ENCODE measurements around the gene CTSD.
"Not testable (repeated sequence)": the region's sequence is repeated elsewhere in the genome, so short reads cannot be mapped to it uniquely, and the experiment has no call there.

Gene CTSD

GRCh38 chr11:1778141-1778911, 14.6 kb upstream of the CTSD start:
- Mint-ChIP-seq H3K4me1 (peaks cover 10 to 17% of the 10 kb centered on the region in 2 donors), H3K9me3 (no peaks in the 10 kb centered on the region), H3K27ac (no peak overlapping the region), H3K36me3 (no peaks in the 10 kb centered on the region), H3K27me3 (peaks cover 35 to 44% of the 10 kb centered on the region in 2 donors), H3K4me3 (no peak overlapping the region)
- DNase-seq (no peak), ATAC-seq (replicated peaks) (no peak)

GRCh38 chr11:1777737-1778136, 14.0 kb upstream of the CTSD start:
- Mint-ChIP-seq H3K4me3 (no peak overlapping the region), H3K27me3 (peaks cover 40 to 47% of the 10 kb centered on the region in 2 donors), H3K4me1 (peaks cover 11 to 17% of the 10 kb centered on the region in 2 donors), H3K27ac (no peak overlapping the region), H3K9me3 (no peaks in the 10 kb centered on the region), H3K36me3 (no peaks in the 10 kb centered on the region)
- DNase-seq (no peak), ATAC-seq (replicated peaks) (no peak)

GRCh38 chr11:1776944-1777715, 13.4 kb upstream of the CTSD start:
- no peaks in the 10 kb centered on the region for H3K9me3 Mint-ChIP-seq
- no peak overlapping the region for H3K27ac Mint-ChIP-seq
- H3K36me3 Mint-ChIP-seq: no peaks in the 10 kb centered on the region
- ATAC-seq (replicated peaks) (no peak), DNase-seq (no peak)
- peaks cover 46 to 52% of the 10 kb centered on the region in 2 donors for H3K27me3 Mint-ChIP-seq
- no peak overlapping the region for H3K4me3 Mint-ChIP-seq
- peaks cover 14 to 20% of the 10 kb centered on the region in 2 donors for H3K4me1 Mint-ChIP-seq

- H3K36me3 Mint-ChIP-seq: no peaks in the 10 kb centered on the region
- H3K9me3 Mint-ChIP-seq: no peaks in the 10 kb centered on the region
- peaks cover 53 to 59% of the 10 kb centered on the region in 2 donors for H3K27me3 Mint-ChIP-seq
- peaks cover 15 to 17% of the 10 kb centered on the region in 2 donors for H3K4me1 Mint-ChIP-seq
- DNase-seq (no peak), ATAC-seq (replicated peaks) (no peak)
- no peak overlapping the region for H3K27ac Mint-ChIP-seq
- H3K4me3 Mint-ChIP-seq: no peak overlapping the region
These were observed 12.7 kb upstream of the CTSD start for GRCh38 chr11:1776331-1776851.

- no peak overlapping the region for H3K4me3 Mint-ChIP-seq
- H3K9me3 Mint-ChIP-seq: no peaks in the 10 kb centered on the region
- peaks cover 67% of the 10 kb centered on the region in 2 donors for H3K27me3 Mint-ChIP-seq
- no peaks in the 10 kb centered on the region for H3K36me3 Mint-ChIP-seq
- no peak overlapping the region for H3K27ac Mint-ChIP-seq
- DNase-seq (no peak), ATAC-seq (replicated peaks) (no peak)
- H3K4me1 Mint-ChIP-seq: peaks cover 8% of the 10 kb centered on the region in 2 donors
These were observed 11.2 kb upstream of the CTSD start for GRCh38 chr11:1774886-1775285.

GRCh38 chr11:1773994-1774550, 10.3 kb upstream of the CTSD start:
- H3K9me3 Mint-ChIP-seq: no peaks in the 10 kb centered on the region
- H3K4me1 Mint-ChIP-seq: peaks cover 8% of the 10 kb centered on the region in 2 donors
- H3K36me3 Mint-ChIP-seq: no peaks in the 10 kb centered on the region
- H3K27me3 Mint-ChIP-seq: peaks cover 66 to 74% of the 10 kb centered on the region in 2 donors
- no peak for DNase-seq
- H3K4me3 Mint-ChIP-seq: no peak overlapping the region
- no peak for ATAC-seq (replicated peaks)
- no peak overlapping the region for H3K27ac Mint-ChIP-seq

- H3K4me1 Mint-ChIP-seq: peaks cover 8% of the 10 kb centered on the region in 2 donors
- DNase-seq (no peak), ATAC-seq (replicated peaks) (no peak)
- H3K9me3 Mint-ChIP-seq: no peaks in the 10 kb centered on the region
- H3K27ac Mint-ChIP-seq: no peak overlapping the region
- no peak overlapping the region for H3K4me3 Mint-ChIP-seq
- H3K36me3 Mint-ChIP-seq: no peaks in the 10 kb centered on the region
- peaks cover 68 to 74% of the 10 kb centered on the region in 2 donors for H3K27me3 Mint-ChIP-seq
These were observed 9.6 kb upstream of the CTSD start for GRCh38 chr11:1773131-1773993.

- no peak for DNase-seq
- Mint-ChIP-seq H3K27ac (no peak overlapping the region), H3K4me3 (peak overlapping the region in 1 of 2 donors; percentile 2), H3K27me3 (peaks cover 65 to 69% of the 10 kb centered on the region in 2 donors), H3K36me3 (no peaks in the 10 kb centered on the region), H3K4me1 (peaks cover 8% of the 10 kb centered on the region in 2 donors), H3K9me3 (no peaks in the 10 kb centered on the region)
- peak; percentile 41 to 63 for ATAC-seq (replicated peaks)
These were observed 8.8 kb upstream of the CTSD start for GRCh38 chr11:1772270-1773130.

- DNase-seq (no peak), ATAC-seq (replicated peaks) (no peak)
- H3K4me3 Mint-ChIP-seq: no peak overlapping the region
- H3K4me1 Mint-ChIP-seq: peaks cover 8% of the 10 kb centered on the region in 2 donors
- H3K27ac Mint-ChIP-seq: no peak overlapping the region
- no peaks in the 10 kb centered on the region for H3K36me3 Mint-ChIP-seq
- no peaks in the 10 kb centered on the region for H3K9me3 Mint-ChIP-seq
- H3K27me3 Mint-ChIP-seq: peaks cover 57 to 61% of the 10 kb centered on the region in 2 donors
These were observed 8.0 kb upstream of the CTSD start for GRCh38 chr11:1771700-1772099.

- H3K4me1 Mint-ChIP-seq: peaks cover 8% of the 10 kb centered on the region in 2 donors
- ATAC-seq (replicated peaks) (no peak), DNase-seq (no peak)
- peaks cover 55 to 57% of the 10 kb centered on the region in 2 donors for H3K27me3 Mint-ChIP-seq
- H3K9me3 Mint-ChIP-seq: no peaks in the 10 kb centered on the region
- no peaks in the 10 kb centered on the region for H3K36me3 Mint-ChIP-seq
- H3K4me3 Mint-ChIP-seq: no peak overlapping the region
- no peak overlapping the region for H3K27ac Mint-ChIP-seq
These were observed 7.5 kb upstream of the CTSD start for GRCh38 chr11:1771273-1771672.

- Mint-ChIP-seq H3K27me3 (peaks cover 55 to 57% of the 10 kb centered on the region in 2 donors), H3K27ac (no peak overlapping the region), H3K36me3 (no peaks in the 10 kb centered on the region), H3K4me1 (peaks cover 8% of the 10 kb centered on the region in 2 donors), H3K4me3 (no peak overlapping the region), H3K9me3 (no peaks in the 10 kb centered on the region)
- ATAC-seq (replicated peaks): no peak
- DNase-seq: no peak
These were observed 6.8 kb upstream of the CTSD start for GRCh38 chr11:1770528-1770927.

- Mint-ChIP-seq H3K4me1 (peaks cover 8% of the 10 kb centered on the region in 2 donors), H3K27me3 (peaks cover 54 to 56% of the 10 kb centered on the region in 2 donors), H3K9me3 (no peaks in the 10 kb centered on the region), H3K4me3 (no peak overlapping the region), H3K27ac (no peak overlapping the region), H3K36me3 (no peaks in the 10 kb centered on the region)
- DNase-seq (no peak), ATAC-seq (replicated peaks) (no peak)
These were observed 6.3 kb upstream of the CTSD start for GRCh38 chr11:1770061-1770460.

GRCh38 chr11:1769304-1769936, 5.7 kb upstream of the CTSD start:
- not testable (repeated sequence) for H3K36me3 Mint-ChIP-seq; H3K27ac Mint-ChIP-seq; DNase-seq; H3K9me3 Mint-ChIP-seq; H3K4me3 Mint-ChIP-seq; ATAC-seq (replicated peaks)
- H3K4me1 Mint-ChIP-seq: peaks cover 8 to 10% of the 10 kb centered on the region in 2 donors
- H3K27me3 Mint-ChIP-seq: peaks cover 47 to 50% of the 10 kb centered on the region in 2 donors
